Activated CD4-positive, alpha-beta memory T cell treated with anti-CD3 and anti-CD28 coated beads for 36 hours (primary cell): ENCODE measurements around the gene BTBD10. TPM values are rescaled to one million over a fixed set of nuclear protein-coding genes. Genes with fewer than 3 reads are reported as not detected.

ENCODE experiments used
- CTCF ChIA-PET: fragments of 350-600 bp; sonication (Branson Sonifier 250); formaldehyde crosslinking; loops from one replicate; lab custom pipeline; 2021; ENCODE audit warnings: antibody characterized with exemption, inconsistent platforms; lab: Charles Lee
- POLR2A ChIA-PET: fragments of 350-600 bp; sonication (Branson Sonifier 250); formaldehyde crosslinking; loops from one replicate; lab custom pipeline; 2021; ENCODE audit warnings: antibody characterized with exemption; lab: Charles Lee
- DNase-seq: peaks from one replicate; pipeline ENCODE4 v3.0.0-alpha.2; 2020
- H3K27ac Mint-ChIP-seq: one replicate; pipeline ENCODE4 v1.8.0; 2021; ENCODE audit warnings: mixed read lengths
- H3K27me3 Mint-ChIP-seq: one replicate; pipeline ENCODE4 v1.8.0; 2021; ENCODE audit warnings: mixed read lengths
- H3K36me3 Mint-ChIP-seq: one replicate; pipeline ENCODE4 v1.8.0; 2021; ENCODE audit warnings: mixed read lengths
- H3K4me1 Mint-ChIP-seq: one replicate; pipeline ENCODE4 v1.8.0; 2021; ENCODE audit warnings: low read depth, mixed read lengths
- H3K4me3 Mint-ChIP-seq: one replicate; pipeline ENCODE4 v1.8.0; 2021; ENCODE audit warnings: mild to moderate bottlenecking, mixed read lengths
- H3K9me3 Mint-ChIP-seq: one replicate; pipeline ENCODE4 v1.8.0; 2021; ENCODE audit warnings: mixed read lengths
- intact Hi-C: fragments of 100-400 bp; cut with micrococcal nuclease; formaldehyde crosslinking; loops from one replicate; pipeline ENCODE4 v1.15.1; 2023
- total RNA-seq, 2 experiments: library from RNA; stranded (reverse); gene quantifications; one replicate each; pipeline ENCODE4 v1.2.3, GENCODE V29; 2021

BTBD10 gene
- total RNA-seq, 2 experiments from 2014 or later: 22.3 to 24.3 TPM

DNA sequence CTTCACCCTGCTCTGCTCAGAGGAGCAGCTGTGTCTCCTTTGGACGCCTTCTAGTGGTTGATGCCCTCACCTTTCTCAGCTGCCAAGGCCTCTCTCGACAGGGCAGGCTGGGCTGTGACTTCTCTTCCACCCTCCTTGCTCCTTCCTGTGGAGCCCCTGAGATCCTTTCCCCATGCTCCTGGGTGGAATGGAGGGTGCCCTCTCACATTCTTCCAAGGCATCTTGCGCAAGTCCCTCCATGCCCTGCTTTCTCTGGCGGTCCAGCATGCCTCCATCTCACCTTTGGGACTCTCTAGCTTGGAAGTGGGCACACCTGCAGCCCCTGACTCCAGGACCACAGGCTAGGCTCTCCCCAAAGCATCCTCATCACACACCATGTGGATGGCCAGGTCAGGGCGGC is 116.6 kb downstream of the BTBD10 start:
- H3K36me3 Mint-ChIP-seq: peaks cover 7% of the 10 kb centered on the region
- intact Hi-C loops: no loop called here
- ChIA-PET POLR2A (no interaction called here), CTCF (interaction anchor here (1.3 to 2.6 kb wide), 2 partner anchors 11 to 13 kb away, joined by 9 to 10 read pairs; no protein-coding TSS in a partner anchor)
- H3K27ac Mint-ChIP-seq: no peak overlapping the region
- peaks cover 26% of the 10 kb centered on the region for H3K4me1 Mint-ChIP-seq
- no peaks in the 10 kb centered on the region for H3K9me3 Mint-ChIP-seq
- DNase-seq: no peak
- H3K27me3 Mint-ChIP-seq: no peaks in the 10 kb centered on the region
- no peak overlapping the region for H3K4me3 Mint-ChIP-seq

- no peak overlapping the region for H3K27ac Mint-ChIP-seq
- intact Hi-C loops: loop anchor here (1.0 to 2.0 kb wide), 4 partner anchors 95 to 380 kb away; no protein-coding TSS in a partner anchor
- no peaks in the 10 kb centered on the region for H3K9me3 Mint-ChIP-seq
- H3K4me1 Mint-ChIP-seq: peaks cover 36% of the 10 kb centered on the region
- H3K4me3 Mint-ChIP-seq: no peak overlapping the region
- no peak for DNase-seq
- no peaks in the 10 kb centered on the region for H3K27me3 Mint-ChIP-seq
- H3K36me3 Mint-ChIP-seq: peaks cover 4% of the 10 kb centered on the region
- CTCF ChIA-PET: interaction anchor here (0.7 to 3.9 kb wide), 17 partner anchors 8 to 380 kb away, joined by 3 to 42 read pairs (median 6); no protein-coding TSS in a partner anchor
- POLR2A ChIA-PET: interaction anchor here (1.0 kb wide), 1 partner anchor 14 kb away, joined by 3 read pairs; no protein-coding TSS in a partner anchor
Observed at GRCh38 chr11:13344818-13345217, 118.2 kb downstream of the BTBD10 start.

DNA sequence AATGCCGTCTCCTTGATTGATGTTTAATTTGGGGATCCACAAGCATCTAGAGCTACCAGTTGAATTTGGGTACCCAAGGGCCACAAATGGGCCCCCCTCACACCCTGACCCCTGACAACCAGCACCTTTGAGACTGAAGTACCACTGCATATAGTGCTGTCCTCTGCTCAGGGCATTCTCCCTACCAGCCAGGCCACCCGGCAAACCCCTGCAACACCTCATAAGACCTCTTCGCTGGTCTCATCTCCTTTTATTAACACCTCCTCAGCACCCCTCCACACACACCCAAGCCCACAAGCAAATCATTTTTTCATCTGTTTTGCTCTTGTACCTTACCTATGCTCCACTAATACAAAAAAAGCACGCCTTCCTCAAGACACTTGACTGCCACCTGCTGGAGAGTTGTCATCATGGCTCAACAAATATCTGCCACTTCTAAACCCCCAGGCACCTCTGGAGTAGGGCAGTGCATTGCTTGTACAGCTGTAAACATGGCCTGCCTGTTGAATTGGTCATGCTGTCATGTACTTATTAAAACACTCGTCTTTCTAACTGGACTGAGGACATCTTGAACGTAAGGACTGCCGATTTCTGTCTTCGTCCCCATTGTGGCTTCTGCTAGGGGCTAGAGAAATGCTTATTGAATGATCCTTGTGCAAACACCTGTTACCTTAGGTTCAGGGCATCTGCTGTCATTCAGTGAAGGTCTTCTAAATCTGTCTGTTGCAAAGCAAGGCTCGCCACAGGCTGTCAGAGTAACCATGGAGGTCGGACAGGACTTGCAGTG is 118.9 kb downstream of the BTBD10 start:
- Mint-ChIP-seq H3K9me3 (no peaks in the 10 kb centered on the region), H3K27ac (no peak overlapping the region), H3K4me1 (peaks cover 43% of the 10 kb centered on the region), H3K36me3 (peaks cover 4% of the 10 kb centered on the region), H3K27me3 (no peaks in the 10 kb centered on the region), H3K4me3 (no peak overlapping the region)
- DNase-seq: peak; percentile 80
- POLR2A ChIA-PET: no interaction called here
- CTCF ChIA-PET: interaction anchor here (0.5 to 3.9 kb wide), 32 partner anchors 9 to 379 kb away, joined by 3 to 42 read pairs (median 4); no protein-coding TSS in a partner anchor
- intact Hi-C loops: loop anchor here (1.0 to 2.0 kb wide), 4 partner anchors 94 to 379 kb away; no protein-coding TSS in a partner anchor

DNA sequence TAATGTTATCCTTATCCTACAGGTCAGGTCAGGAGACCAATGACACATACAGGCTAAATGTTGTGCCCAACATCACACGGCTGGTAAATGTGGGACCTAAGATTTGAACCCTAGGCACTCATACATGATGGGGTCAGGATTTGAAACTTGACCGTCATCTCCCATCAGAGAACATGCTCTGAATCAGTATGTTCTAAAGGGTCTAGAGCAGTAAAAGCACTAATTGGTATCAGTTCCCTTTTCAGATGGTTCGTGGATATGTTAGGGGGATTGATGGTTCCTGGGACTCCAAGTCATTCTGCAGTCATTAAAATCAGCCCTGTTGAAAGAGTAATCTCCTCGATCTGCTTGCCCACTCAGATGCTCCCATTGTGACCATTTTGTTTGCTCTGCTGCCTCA is 120.0 kb downstream of the BTBD10 start:
- H3K36me3 Mint-ChIP-seq: peaks cover 1% of the 10 kb centered on the region
- intact Hi-C loops: no loop called here
- no peak overlapping the region for H3K27ac Mint-ChIP-seq
- ChIA-PET CTCF (interaction anchor here (0.5 to 3.9 kb wide), 24 partner anchors 8 to 1065 kb away, joined by 3 to 42 read pairs (median 4); no protein-coding TSS in a partner anchor), POLR2A (no interaction called here)
- H3K9me3 Mint-ChIP-seq: no peaks in the 10 kb centered on the region
- peaks cover 48% of the 10 kb centered on the region for H3K4me1 Mint-ChIP-seq
- no peaks in the 10 kb centered on the region for H3K27me3 Mint-ChIP-seq
- DNase-seq: no peak
- H3K4me3 Mint-ChIP-seq: no peak overlapping the region

DNA sequence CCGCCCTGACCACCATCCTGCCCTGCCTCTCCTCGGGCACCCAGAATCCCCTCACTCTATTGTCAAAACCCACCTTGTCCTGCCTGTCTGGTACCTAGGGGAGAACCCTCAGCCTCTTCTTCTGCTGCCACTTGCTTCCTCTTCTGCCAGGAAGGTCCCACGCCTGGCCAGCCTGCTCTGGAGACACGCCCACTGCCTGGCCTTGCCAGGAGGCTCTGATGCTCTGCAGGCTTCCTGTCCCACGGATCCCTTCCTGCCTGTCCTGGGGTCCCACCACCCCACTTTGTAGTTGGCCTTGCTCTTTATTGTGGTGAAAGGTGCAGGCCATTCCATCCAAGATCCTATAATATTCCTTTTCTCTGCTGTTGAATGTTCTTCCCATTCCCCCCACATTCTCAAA is 122.0 kb downstream of the BTBD10 start:
- ChIA-PET CTCF (no interaction called here), POLR2A (no interaction called here)
- intact Hi-C loops: no loop called here
- no peaks in the 10 kb centered on the region for H3K9me3 Mint-ChIP-seq
- H3K27ac Mint-ChIP-seq: no peak overlapping the region
- DNase-seq: no peak
- H3K36me3 Mint-ChIP-seq: no peaks in the 10 kb centered on the region
- H3K27me3 Mint-ChIP-seq: no peaks in the 10 kb centered on the region
- peaks cover 57% of the 10 kb centered on the region for H3K4me1 Mint-ChIP-seq
- no peak overlapping the region for H3K4me3 Mint-ChIP-seq

DNA sequence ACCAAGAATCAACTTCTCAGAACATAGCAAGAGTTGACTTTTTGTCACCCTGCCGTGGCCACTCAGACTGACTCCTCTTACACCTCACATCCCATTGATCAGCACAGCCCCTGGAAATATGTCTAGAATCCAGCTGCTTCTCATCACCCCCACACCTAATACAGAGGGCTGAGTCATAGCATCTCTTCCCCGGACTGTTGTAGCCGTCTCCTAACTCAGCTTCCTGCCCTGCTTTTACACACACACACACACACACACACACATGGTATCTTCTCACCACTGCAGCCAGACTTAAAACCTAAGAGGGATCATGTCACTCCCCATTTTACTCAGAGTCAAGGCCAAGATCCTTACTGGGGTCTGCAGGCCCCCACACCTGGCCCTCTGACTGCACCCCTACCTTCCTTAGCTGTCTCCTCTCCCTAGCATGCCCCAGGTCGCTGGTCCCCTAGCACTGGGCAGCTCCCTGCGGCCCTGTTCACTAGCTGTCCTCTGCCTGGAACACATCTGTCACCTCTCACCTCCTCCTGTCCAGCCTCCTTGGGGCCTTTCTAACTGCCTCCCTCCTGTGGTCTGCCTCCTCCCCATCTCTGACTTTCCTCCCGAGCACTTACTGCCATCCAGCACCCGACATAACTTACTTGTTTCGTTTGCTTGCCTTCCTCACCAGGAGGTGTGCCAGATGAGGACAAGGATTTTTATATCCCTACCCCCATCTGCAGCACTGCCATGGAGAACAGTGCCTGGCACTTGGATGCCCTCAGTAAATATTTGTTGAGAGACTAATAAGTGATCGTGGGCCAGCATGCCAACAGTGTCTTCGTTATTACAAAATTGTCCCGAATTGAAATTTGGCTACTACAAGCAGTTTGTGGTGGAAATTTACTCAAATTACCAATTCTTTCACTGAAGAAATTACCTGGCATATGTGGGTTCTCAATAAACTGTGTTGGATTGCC is 123.5 kb downstream of the BTBD10 start:
- H3K27ac Mint-ChIP-seq: peak overlapping the region; percentile 47
- intact Hi-C loops: loop anchor here (5.0 kb wide), 1 partner anchor 328 kb away; the partner anchor contains the start of gene FAR1
- ChIA-PET POLR2A (interaction anchor here (1.1 to 1.8 kb wide), 2 partner anchors 52 to 61 kb away, joined by 5 to 9 read pairs; no protein-coding TSS in a partner anchor), CTCF (interaction anchor here (0.7 to 5.6 kb wide), 11 partner anchors 24 to 377 kb away, joined by 3 to 52 read pairs (median 4); no protein-coding TSS in a partner anchor)
- peaks cover 59% of the 10 kb centered on the region for H3K4me1 Mint-ChIP-seq
- peak; percentile 62 for DNase-seq
- H3K27me3 Mint-ChIP-seq: no peaks in the 10 kb centered on the region
- no peaks in the 10 kb centered on the region for H3K36me3 Mint-ChIP-seq
- H3K9me3 Mint-ChIP-seq: no peaks in the 10 kb centered on the region
- H3K4me3 Mint-ChIP-seq: no peak overlapping the region

DNA sequence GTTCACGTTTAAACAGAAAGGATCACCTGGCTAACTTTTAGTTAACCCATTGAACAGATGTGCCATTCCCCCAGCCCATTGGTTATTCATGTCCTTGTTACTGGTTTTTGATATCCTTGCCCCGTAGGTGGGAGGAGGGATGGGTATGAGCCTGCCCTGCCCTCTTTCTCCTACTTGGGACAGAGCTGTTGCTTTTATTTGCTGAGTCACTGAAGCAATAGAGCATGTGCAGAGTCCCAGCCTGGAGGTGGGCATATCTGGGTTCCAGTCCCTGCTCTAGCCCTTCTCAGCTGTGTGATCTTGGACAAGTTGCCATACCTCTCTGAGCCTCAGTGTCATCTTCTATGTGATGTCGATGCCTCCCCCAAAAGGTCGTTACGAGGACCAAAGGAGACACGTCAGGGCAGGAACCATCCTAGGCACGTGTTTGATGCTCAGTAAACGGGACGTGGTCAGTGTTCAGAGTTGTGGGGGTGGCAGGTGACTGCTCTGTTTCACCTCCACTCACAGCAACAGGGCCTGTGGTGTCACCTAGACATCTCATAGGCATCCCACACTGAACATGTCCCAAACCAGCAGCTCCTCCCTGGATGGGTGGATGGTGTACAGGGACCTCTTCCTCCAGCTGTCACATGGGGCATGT is 124.5 kb downstream of the BTBD10 start:
- no peaks in the 10 kb centered on the region for H3K36me3 Mint-ChIP-seq
- peak overlapping the region; percentile 68 for H3K4me3 Mint-ChIP-seq
- no peaks in the 10 kb centered on the region for H3K27me3 Mint-ChIP-seq
- peak; percentile 66 for DNase-seq
- H3K4me1 Mint-ChIP-seq: peaks cover 63% of the 10 kb centered on the region
- CTCF ChIA-PET: interaction anchor here (0.6 to 5.6 kb wide), 16 partner anchors 11 to 374 kb away, joined by 3 to 52 read pairs (median 5); no protein-coding TSS in a partner anchor
- POLR2A ChIA-PET: interaction anchor here (1.1 to 1.8 kb wide), 2 partner anchors 51 to 60 kb away, joined by 5 to 9 read pairs; no protein-coding TSS in a partner anchor
- intact Hi-C loops: loop anchor here (1.0 to 5.0 kb wide), 5 partner anchors 19 to 329 kb away; partner anchors contain the start of genes BTBD10 and FAR1
- H3K9me3 Mint-ChIP-seq: no peaks in the 10 kb centered on the region
- peak overlapping the region; percentile 77 for H3K27ac Mint-ChIP-seq

DNA sequence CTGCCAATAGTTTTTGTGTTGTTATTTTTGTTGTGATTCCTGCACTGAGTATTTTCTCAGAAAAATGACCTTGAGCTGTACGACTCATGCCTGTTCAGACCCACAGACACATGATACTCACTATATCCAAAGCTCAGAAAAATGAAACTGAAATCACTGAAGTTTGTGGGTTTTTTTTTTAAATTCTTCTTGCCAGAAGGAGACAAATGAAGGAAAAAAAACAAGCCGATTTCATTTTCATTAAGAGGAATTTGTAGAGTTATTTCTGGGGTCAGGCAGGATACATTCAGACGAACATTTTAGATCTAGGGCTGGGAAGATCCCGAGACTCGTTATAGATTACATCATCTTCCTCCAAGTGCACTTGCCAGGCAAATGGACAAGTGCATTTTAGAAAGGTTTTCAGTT is 125.0 kb downstream of the BTBD10 start:
- ChIA-PET CTCF (interaction anchor here (0.6 to 5.6 kb wide), 12 partner anchors 11 to 373 kb away, joined by 3 to 52 read pairs (median 5); no protein-coding TSS in a partner anchor), POLR2A (interaction anchor here (1.8 kb wide), 1 partner anchor 59 kb away, joined by 9 read pairs; no protein-coding TSS in a partner anchor)
- no peaks in the 10 kb centered on the region for H3K27me3 Mint-ChIP-seq
- intact Hi-C loops: loop anchor here (1.0 to 5.0 kb wide), 5 partner anchors 19 to 329 kb away; partner anchors contain the start of genes BTBD10 and FAR1
- H3K4me3 Mint-ChIP-seq: peak overlapping the region; percentile 68
- H3K36me3 Mint-ChIP-seq: no peaks in the 10 kb centered on the region
- DNase-seq: no peak
- peaks cover 68% of the 10 kb centered on the region for H3K4me1 Mint-ChIP-seq
- H3K9me3 Mint-ChIP-seq: no peaks in the 10 kb centered on the region
- H3K27ac Mint-ChIP-seq: peak overlapping the region; percentile 77

Other genes with a start within 250 kb of the BTBD10 start
- gene BMAL1, start 185.4 kb downstream of the BTBD10 start, total RNA-seq: 10 to 100 TPM; 20.2 to 24.8 TPM
- gene PTH, start 32.8 kb upstream of the BTBD10 start, total RNA-seq: not detected
- gene FAR1, start 205.4 kb upstream of the BTBD10 start, total RNA-seq: 10 to 100 TPM; 39.5 to 41.3 TPM